Right cardiac atrium (tissue), 5 donors: ENCODE results near the gene FNDC3B. TPM values are rescaled to one million over a fixed set of nuclear protein-coding genes. Genes with fewer than 3 reads are reported as not detected.
A peak's percentile ranks its signal among the peaks of the same experiment; 100 is the strongest.
"Not testable (repeated sequence)": the region's sequence is repeated elsewhere in the genome, so short reads cannot be mapped to it uniquely, and the experiment has no call there.

Experiments
- ATAC-seq, 2 donors: fragments of 200-7000 bp; cut with Tn5 transposase; one replicate each; pipeline versions ENCODE4 v1.8.0 to v1.9.1; 2020; ENCODE audit warnings: moderate library complexity in 2 of 2, mild to moderate bottlenecking in 1 of 2
- DNase-seq, 3 donors: peaks; one replicate each; pipeline ENCODE4 v3.0.0-alpha.2; 2020
- H3K27ac ChIP-seq: one replicate; pipeline ENCODE4 v1.5.1; 2013; ENCODE audit warnings: mild to moderate bottlenecking, low read length, control low read depth, moderate library complexity
- H3K27me3 ChIP-seq: one replicate; pipeline ENCODE4 v1.6.1; 2013; ENCODE audit not compliant: control insufficient read depth, insufficient read depth
- H3K4me1 ChIP-seq: one replicate; pipeline ENCODE4 v1.6.1; 2013; ENCODE audit warnings: low read length; ENCODE audit not compliant: control insufficient read depth, insufficient read depth
- H3K4me3 ChIP-seq: one replicate; pipeline ENCODE4 v1.5.1; 2013; ENCODE audit warnings: low read length, control low read depth
- H3K9me3 ChIP-seq: one replicate; pipeline ENCODE4 v1.6.1; 2013; ENCODE audit warnings: low read length; ENCODE audit not compliant: control insufficient read depth
- WGBS: extraction: QIAGEN DNeasy Blood & Tissue Kit; methylation state at CpG from one replicate; pipeline ENCODE4 v1.1.7; 2013; 5-methylcytosine and 5-hydroxymethylcytosine counted together
- intact Hi-C, 4 donors: fragments of 100-400 bp; cut with DNase I; formaldehyde crosslinking; loops; one replicate each; pipeline versions ENCODE4 v1.11.0 to v1.14.0; 2022 to 2023
- long read RNA-seq, 4 donors: library from polyadenylated mRNA; unstranded; transcript quantifications; one replicate each; pipeline ENCODE4 v2.0.0, GENCODE V29; 2020 to 2021
- polyA plus RNA-seq: library from polyadenylated mRNA; stranded (reverse); fragments of 200-250 nt; gene quantifications from one replicate; pipeline ENCODE4 v1.2.3, GENCODE V29; 2013
- total RNA-seq, 4 donors: library from RNA; stranded (reverse); fragmentation: NEBNext Ultra II Directional; extraction: Animal tissue kit (Norgen Biotek cat#: 25700); gene quantifications; one replicate each; pipeline ENCODE4 v1.2.1, GENCODE V29; 2021
- donor health status: healthy with polysubstance abuse.
- donor health status: DM: no; HTN: yes; CAD: no.
- donor health status: DM: no; HTN: no; CAD: no.
- donor health status: DM: no; HTN: yes; CAD: no; lungs with severe emphysema.
- donor health status: DM: yes; HTN: yes; CAD: no.

The FNDC3B gene
- 100 to 1,000 TPM in 1 of 4 donors, 10 to 100 TPM in 3; 82.9 to 117 (median 84.9) TPM for total RNA-seq
- 15.8 TPM for polyA plus RNA-seq
- long read RNA-seq, donor 1, full-length matches to known transcripts: 16 of 48 reads
- long read RNA-seq, donor 1, partial matches to known transcripts: 21 of 48 reads
- long read RNA-seq, donor 1, other reads (novel, unspliced or antisense): 11 of 48 reads
- long read RNA-seq, donor 2, full-length matches to known transcripts: 8 of 18 reads
- long read RNA-seq, donor 2, partial matches to known transcripts: 8 of 18 reads
- long read RNA-seq, donor 2, other reads (novel, unspliced or antisense): 2 of 18 reads
- long read RNA-seq, donor 3, full-length matches to known transcripts: 54 of 126 reads
- long read RNA-seq, donor 3, partial matches to known transcripts: 33 of 126 reads
- long read RNA-seq, donor 3, other reads (novel, unspliced or antisense): 39 of 126 reads
- long read RNA-seq, donor 4, full-length matches to known transcripts: 15 of 30 reads
- long read RNA-seq, donor 4, partial matches to known transcripts: 11 of 30 reads
- long read RNA-seq, donor 4, other reads (novel, unspliced or antisense): 4 of 30 reads

DNA sequence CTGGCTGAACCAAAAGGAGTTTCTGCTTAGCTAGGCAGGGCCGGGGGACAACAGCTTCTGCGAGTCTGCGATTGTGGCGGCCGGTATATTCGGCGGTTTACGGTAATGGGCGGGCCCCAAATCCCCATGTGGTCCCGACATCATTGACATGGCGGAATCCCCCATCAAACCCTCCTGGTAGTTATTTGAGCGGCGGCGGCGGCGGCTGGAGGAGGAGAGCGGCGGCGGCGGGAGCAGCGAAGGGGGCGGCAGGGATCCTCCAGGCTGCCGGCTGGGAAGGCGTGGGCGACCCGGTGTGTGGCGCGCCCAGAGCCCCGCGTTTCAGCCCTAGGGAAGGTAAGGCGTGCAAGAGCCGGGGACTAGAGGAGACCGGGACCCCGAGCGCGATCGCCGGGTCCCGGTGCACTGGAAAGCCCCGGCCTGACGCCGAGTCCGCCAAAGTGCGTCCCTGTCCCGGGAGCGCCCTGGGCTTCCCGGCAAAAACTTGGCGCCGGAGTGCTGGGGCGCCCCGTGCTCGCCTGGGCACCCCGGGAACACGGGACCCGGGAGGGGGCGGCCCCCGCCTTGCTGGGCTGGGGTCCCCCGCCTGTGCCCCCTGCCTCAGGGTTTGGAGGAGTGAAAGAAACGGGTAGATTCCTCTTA is at the start of gene FNDC3B:
Gene FNDC3B (plus strand): TSS at position 143 of the 642 bp plus-strand sequence. CDS start 72,902 bp downstream, outside the sequence.
- peak; percentile 95 to 97 (median 97) for DNase-seq
- Histone ChIP-seq H3K4me3 (peak within 1 kb of the TSS; percentile 86), H3K27ac (peak within 1 kb of the TSS; percentile 96), H3K9me3 (no peaks in the 10 kb centered on the region), H3K4me1 (peaks cover 7% of the 10 kb centered on the region), H3K27me3 (no peaks in the 10 kb centered on the region)
- peak; percentile 93 to 94 for ATAC-seq
- intact Hi-C loops: loop anchor here in 3 of 4 donors (10.0 kb wide), 5 partner anchors 165 to 295 kb away; no protein-coding TSS in a partner anchor
- under 1% methylated on average over 59 of the region's 59 CpGs for WGBS

DNA sequence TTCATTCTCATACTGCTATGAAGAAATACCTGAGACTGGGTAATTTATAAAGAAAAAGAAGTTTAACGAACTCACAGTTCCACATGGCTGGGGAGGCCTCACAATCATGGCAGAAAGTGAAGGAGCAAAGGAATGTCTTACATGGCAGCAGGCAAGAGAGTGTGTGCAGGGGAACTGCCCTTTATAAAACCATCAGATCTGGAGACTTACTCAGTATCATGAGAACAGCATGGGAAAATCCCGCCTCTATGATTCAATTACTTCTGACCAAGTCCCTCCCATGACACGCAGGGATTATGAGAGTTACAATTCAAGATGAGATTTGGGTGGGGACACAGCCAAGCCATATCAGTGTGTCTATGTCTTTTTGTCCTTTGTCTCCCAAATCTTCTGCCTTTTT is 49.1 kb upstream of the FNDC3B start:
- 95% methylated on average over 3 of the region's 3 CpGs for WGBS
- DNase-seq, H3K4me3 ChIP-seq, H3K4me1 ChIP-seq, H3K27ac ChIP-seq, H3K27me3 ChIP-seq, intact Hi-C loops, ATAC-seq, H3K9me3 ChIP-seq: not testable (repeated sequence)

DNA sequence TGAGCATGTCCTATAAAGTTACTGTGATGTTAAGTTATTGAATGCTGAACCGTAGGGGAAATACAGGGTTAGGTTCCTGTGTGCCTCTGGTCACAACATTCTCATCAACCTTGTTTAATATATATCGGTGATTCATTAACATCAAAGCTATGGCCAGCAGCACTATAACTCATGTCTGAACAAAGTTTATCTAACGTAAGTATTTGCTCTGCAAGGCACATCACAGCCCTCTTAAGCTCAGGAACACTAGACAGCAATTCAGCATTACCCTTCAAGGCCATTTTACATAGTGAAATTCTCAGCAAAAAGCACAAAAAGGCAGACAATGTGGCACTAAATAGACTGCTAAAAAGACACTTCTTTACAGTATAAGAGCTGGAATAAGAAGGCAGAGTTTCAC is 48.2 kb upstream of the FNDC3B start:
- intact Hi-C loops: no loop called here
- no peak overlapping the region for H3K27ac ChIP-seq
- WGBS: 91% methylated on average over 3 of the region's 3 CpGs
- ATAC-seq (no peak), DNase-seq (no peak)
- H3K27me3 ChIP-seq: no peaks in the 10 kb centered on the region
- H3K9me3 ChIP-seq: no peaks in the 10 kb centered on the region
- no peak overlapping the region for H3K4me3 ChIP-seq
- H3K4me1 ChIP-seq: no peaks in the 10 kb centered on the region

DNA sequence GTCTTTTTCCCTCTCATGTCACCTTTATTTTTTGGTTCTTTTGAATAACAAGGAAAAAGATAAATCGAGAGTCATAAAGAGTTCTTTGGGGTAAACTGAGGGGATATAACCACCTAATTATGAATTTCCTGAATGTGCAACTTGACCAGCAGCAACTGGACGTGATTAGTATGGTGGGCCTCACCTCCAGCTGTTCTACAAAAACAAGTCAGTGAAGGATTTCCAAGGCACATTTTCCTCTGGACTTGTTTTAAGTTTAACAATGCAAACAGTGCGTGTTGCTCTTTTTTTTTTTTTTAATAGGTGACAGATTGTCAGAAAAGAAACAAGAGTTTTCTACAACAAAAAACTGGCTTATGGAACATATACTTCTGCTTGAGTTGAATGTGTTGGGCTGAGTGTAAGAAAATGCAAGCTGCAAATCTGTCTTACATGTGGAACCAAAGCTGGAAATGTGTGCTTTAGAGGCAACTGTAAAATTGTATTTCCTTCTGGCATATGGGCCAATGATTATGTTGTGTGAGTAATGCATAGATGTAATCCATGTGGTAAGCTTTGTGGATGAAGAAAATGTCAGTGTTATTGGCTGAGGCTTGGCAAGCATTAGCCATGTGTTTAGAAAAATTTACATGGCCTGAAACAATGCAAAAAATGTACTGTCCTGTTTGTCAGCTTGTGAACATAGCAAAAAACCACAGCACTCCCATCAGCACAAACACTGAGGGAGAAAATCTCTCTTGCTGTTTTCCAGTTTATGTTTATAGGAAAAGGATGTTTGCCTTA is 44.5 kb upstream of the FNDC3B start:
- intact Hi-C loops: no loop called here
- 72% methylated on average over 3 of the region's 3 CpGs for WGBS
- Histone ChIP-seq H3K4me1 (no peaks in the 10 kb centered on the region), H3K27me3 (no peaks in the 10 kb centered on the region), H3K9me3 (no peaks in the 10 kb centered on the region), H3K4me3 (no peak overlapping the region), H3K27ac (no peak overlapping the region)
- no peak for ATAC-seq
- no peak for DNase-seq

DNA sequence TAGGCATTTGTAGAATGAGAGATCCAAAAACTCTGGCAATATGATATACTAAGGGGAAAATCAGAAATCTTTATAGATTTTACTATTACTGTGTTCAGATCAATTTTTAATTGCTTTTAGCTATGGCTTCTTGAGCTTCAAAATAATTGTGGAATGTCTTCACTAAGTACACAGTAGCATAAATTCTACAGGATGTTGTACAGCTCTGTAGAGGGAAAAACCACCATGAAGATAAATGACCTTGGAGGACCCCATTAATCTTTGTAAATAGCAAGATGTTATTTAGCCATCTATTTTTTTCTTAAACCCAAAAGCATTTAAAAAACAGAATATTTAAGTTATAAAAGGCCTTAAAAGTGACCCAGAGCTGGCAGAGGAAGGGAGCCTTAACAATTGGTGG is 43.9 kb upstream of the FNDC3B start:
- Histone ChIP-seq H3K4me3 (no peak overlapping the region), H3K9me3 (no peaks in the 10 kb centered on the region), H3K4me1 (no peaks in the 10 kb centered on the region), H3K27me3 (no peaks in the 10 kb centered on the region), H3K27ac (no peak overlapping the region)
- intact Hi-C loops: no loop called here
- ATAC-seq (no peak), DNase-seq (no peak)

DNA sequence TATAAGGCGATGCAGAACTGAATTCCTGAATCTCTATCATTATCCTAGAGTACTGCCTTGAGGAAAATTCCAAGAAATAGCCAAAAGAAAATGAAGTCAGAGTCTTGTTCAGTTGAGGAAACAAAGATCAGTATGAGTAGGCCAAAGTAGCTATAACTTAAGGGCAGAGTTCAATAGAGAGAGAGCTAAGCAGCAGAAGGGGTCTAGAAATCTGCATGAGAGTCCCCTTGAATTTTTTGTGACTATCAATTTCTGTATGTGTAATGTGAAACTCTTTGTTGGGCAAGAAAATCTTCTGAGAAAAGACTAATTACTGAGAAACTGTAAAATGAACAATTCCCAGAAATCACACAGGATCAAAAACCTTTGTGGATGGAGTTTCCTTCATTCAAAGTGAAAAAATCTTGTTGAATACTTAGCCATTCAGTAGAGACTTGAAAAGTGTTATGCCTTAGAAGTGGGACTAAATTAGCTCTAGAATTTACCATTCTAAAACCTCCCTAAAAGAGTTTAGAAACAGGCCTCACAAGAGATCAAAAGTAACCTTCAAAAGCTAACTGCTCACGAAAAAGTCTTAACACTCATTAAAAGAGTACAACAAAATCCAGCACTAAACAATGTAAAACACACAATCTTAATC is 43.1 kb upstream of the FNDC3B start:
- intact Hi-C loops: no loop called here
- no peak overlapping the region for H3K4me3 ChIP-seq
- H3K27ac ChIP-seq: no peak overlapping the region
- DNase-seq: no peak
- no peak for ATAC-seq
- no peaks in the 10 kb centered on the region for H3K4me1 ChIP-seq
- no peaks in the 10 kb centered on the region for H3K9me3 ChIP-seq
- WGBS: 94% methylated on average over 2 of the region's 2 CpGs
- no peaks in the 10 kb centered on the region for H3K27me3 ChIP-seq

DNA sequence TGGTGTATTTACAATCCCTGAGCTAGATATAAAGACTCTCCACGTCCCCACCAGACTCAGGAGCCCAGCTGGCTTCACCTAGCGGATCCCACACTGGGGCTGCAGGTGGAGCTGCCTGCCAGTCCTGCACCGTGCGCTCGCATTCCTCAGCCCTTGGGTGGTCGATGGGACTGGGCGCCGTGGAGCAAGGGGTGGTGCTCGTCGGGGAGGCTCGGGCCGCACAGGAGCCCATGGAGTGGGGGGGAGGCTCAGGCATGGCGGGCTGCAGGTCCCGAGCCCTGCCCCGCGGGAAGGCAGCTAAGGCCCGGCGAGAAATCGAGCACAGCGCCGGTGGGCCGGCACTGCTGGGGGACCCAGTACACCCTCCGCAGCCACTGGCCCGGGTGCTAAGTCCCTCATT is 40.6 kb upstream of the FNDC3B start:
- intact Hi-C loops, H3K27me3 ChIP-seq, ATAC-seq, H3K27ac ChIP-seq, H3K9me3 ChIP-seq, H3K4me1 ChIP-seq, DNase-seq, H3K4me3 ChIP-seq: not testable (repeated sequence)
- WGBS: 94% methylated on average over 16 of the region's 24 CpGs

DNA sequence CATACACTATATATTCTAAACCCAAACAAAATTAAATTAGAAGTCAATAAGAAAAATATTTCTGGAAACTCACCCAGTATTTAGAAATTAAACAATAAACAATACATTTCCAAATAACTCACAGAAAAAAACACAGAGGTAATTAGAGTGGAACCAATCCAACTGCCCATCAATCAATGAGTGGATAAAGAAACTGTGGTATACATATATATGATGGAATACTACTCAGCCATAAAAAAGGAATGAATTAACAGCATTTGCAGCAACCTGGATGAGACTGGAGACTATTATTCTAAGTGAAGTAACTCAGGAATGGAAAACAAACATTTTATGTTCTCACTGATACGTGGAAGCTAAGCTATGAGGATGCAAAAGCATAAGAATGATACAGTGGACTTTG is 37.8 kb upstream of the FNDC3B start:
- H3K27ac ChIP-seq, H3K4me1 ChIP-seq, H3K27me3 ChIP-seq, H3K4me3 ChIP-seq, ATAC-seq, H3K9me3 ChIP-seq, DNase-seq, intact Hi-C loops: not testable (repeated sequence)
- 92% methylated on average over 1 of the region's 1 CpG for WGBS

DNA sequence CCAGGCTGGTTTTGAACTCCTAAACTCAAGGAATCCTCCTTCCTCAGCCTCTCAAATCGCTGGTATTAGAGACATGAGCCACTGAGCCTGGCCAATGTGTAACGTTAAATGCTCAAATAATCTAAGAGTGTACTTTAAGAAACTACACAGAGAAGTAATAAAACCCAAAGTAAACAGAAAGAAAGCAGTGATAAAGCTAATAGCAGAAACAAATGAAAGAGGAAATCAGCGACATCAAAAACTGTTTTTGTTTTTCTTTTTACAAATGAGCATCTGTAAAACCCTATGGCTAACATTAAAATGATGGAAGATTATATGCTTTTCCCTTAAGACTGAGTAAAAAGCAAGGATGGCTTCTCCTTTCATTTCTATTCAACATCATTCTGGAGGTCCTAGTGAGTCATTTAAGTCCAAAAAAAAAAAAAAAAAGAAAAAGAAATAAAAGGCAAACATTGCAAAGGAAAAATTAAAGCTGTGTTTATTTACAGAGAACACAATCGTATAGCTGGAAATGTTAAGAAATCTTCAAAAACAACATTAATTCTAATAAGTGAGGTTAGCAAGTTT is 36.8 kb upstream of the FNDC3B start:
- Histone ChIP-seq H3K4me1 (no peaks in the 10 kb centered on the region), H3K27ac (no peak overlapping the region), H3K4me3 (no peak overlapping the region), H3K9me3 (no peaks in the 10 kb centered on the region), H3K27me3 (no peaks in the 10 kb centered on the region)
- WGBS: 76% methylated on average over 4 of the region's 4 CpGs
- ATAC-seq: no peak
- intact Hi-C loops: no loop called here
- no peak for DNase-seq

DNA sequence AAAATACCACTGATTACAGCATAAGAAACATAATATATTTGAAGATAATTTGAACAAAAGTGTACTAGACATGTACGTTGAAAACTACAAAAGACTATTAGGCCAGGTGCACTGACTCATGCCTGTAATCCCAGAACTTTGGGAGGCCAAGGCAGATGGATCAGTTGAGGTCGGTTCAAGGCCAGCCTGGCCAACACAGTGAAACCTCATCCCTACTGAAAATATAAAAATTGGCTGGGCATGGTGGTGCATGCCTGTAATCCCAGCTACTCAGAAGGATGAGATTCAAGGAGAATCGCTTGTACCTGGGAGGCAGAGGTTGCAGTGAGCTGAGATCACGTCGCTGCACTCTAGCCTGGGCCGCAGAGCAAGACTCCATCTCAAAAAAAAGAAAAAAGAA is 36.2 kb upstream of the FNDC3B start:
- H3K4me1 ChIP-seq: no peaks in the 10 kb centered on the region
- no peak overlapping the region for H3K4me3 ChIP-seq
- no peak for ATAC-seq
- H3K27me3 ChIP-seq: no peaks in the 10 kb centered on the region
- no peak for DNase-seq
- no peak overlapping the region for H3K27ac ChIP-seq
- intact Hi-C loops: no loop called here
- WGBS: 96% methylated on average over 6 of the region's 6 CpGs
- no peaks in the 10 kb centered on the region for H3K9me3 ChIP-seq
